CD4-positive, alpha-beta T cell (primary cell): ENCODE measurements around the gene DIS3L2. TPM values are rescaled to one million over a fixed set of nuclear protein-coding genes. Genes with fewer than 3 reads are reported as not detected.

Experiments
- ATAC-seq: fragments of 200-7000 bp; cut with Tn5 transposase; one replicate; pipeline ENCODE4 v1.10.0; 2022; ENCODE audit warnings: mild to moderate bottlenecking; ENCODE audit not compliant: poor library complexity
- CTCF ChIA-PET: fragments of 350-600 bp; sonication (Branson Sonifier 250); formaldehyde crosslinking; loops from one replicate; lab custom pipeline; 2021; ENCODE audit warnings: antibody characterized with exemption, inconsistent platforms; lab: Charles Lee
- POLR2A ChIA-PET: fragments of 350-600 bp; sonication (Branson Sonifier 250); formaldehyde crosslinking; loops from one replicate; lab custom pipeline; 2021; ENCODE audit warnings: antibody characterized with exemption, inconsistent platforms; lab: Charles Lee
- DNase-seq, 14 experiments: peaks; one replicate each; pipeline ENCODE4 v3.0.0-alpha.2; 2013 to 2020; ENCODE audit warnings: mixed read lengths in 2 of 14
- H3K27ac ChIP-seq, 2 donors: one replicate each; pipeline versions ENCODE4 v1.5.1 to v1.7.0; 2013; ENCODE audit warnings: low read length in 2 of 2, low read depth in 1 of 2, mild to moderate bottlenecking in 1 of 2
- H3K27me3 ChIP-seq, 2 experiments: 1 replicate in 1 of 2; 2 replicates in 1 of 2; pipeline versions ENCODE4 v1.6.1 to v1.7.0; 2013; ENCODE audit warnings: low read length in 2 of 2, control low read depth in 1 of 2, mild to moderate bottlenecking in 1 of 2, moderate library complexity in 1 of 2; ENCODE audit not compliant: insufficient read depth in 2 of 2, control insufficient read depth in 1 of 2
- H3K36me3 ChIP-seq: one replicate; pipeline ENCODE4 v1.6.1; 2013; ENCODE audit warnings: low read length, control low read depth; ENCODE audit not compliant: insufficient read depth
- H3K4me1 ChIP-seq: one replicate; pipeline ENCODE4 v1.6.1; 2013; ENCODE audit warnings: low read length, control low read depth; ENCODE audit not compliant: insufficient read depth
- H3K4me3 ChIP-seq: one replicate; pipeline ENCODE4 v1.5.1; 2013; ENCODE audit warnings: mild to moderate bottlenecking, low read length, moderate library complexity
- H3K9me3 ChIP-seq, 2 experiments: 1 replicate in 1 of 2; 2 replicates in 1 of 2; pipeline versions ENCODE4 v1.6.1 to v1.7.0; 2013; ENCODE audit warnings: low read length in 2 of 2, mild to moderate bottlenecking in 2 of 2, control low read depth in 1 of 2, moderate library complexity in 1 of 2; ENCODE audit not compliant: control insufficient read depth in 1 of 2, insufficient read depth in 1 of 2
- H3K27ac Mint-ChIP-seq: one replicate; pipeline ENCODE4 v1.8.0; 2020; ENCODE audit warnings: mixed read lengths
- H3K27me3 Mint-ChIP-seq: one replicate; pipeline ENCODE4 v1.8.0; 2021; ENCODE audit warnings: mixed read lengths
- H3K36me3 Mint-ChIP-seq: one replicate; pipeline ENCODE4 v1.8.0; 2021; ENCODE audit warnings: low read depth, mixed read lengths
- H3K4me1 Mint-ChIP-seq: one replicate; pipeline ENCODE4 v1.8.0; 2021; ENCODE audit warnings: low read depth, mixed read lengths
- H3K4me3 Mint-ChIP-seq: one replicate; pipeline ENCODE4 v1.8.0; 2020; ENCODE audit warnings: mild to moderate bottlenecking, mixed read lengths
- H3K9me3 Mint-ChIP-seq: one replicate; pipeline ENCODE4 v1.8.0; 2020; ENCODE audit warnings: mixed read lengths
- intact Hi-C, 2 experiments: fragments of 100-400 bp; cut with DNase I in 1 of 2; cut with micrococcal nuclease in 1 of 2; formaldehyde crosslinking; loops; one replicate each; pipeline versions ENCODE4 v1.15.1 to v1.9.0; 2023 to 2025; cut with DNase I, micrococcal nuclease
- total RNA-seq, 174 experiments: library from RNA in 2 of 174; stranded (reverse) in 2 of 174; gene quantifications; one replicate each; pipeline ENCODE4 v1.2.3 and lab custom pipeline; 2021 to 2026
- TF ChIP-seq, protein P1 (sequence below): fragments of 200-600 bp; IDR thresholded peaks from one replicate; pipeline ENCODE4 v1.8.0; 2022; ENCODE audit warnings: antibody characterized with exemption, mild to moderate bottlenecking

The DIS3L2 gene
- total RNA-seq, 2 experiments from 2014 or later = 59.8 to 62.9 TPM

DNA sequence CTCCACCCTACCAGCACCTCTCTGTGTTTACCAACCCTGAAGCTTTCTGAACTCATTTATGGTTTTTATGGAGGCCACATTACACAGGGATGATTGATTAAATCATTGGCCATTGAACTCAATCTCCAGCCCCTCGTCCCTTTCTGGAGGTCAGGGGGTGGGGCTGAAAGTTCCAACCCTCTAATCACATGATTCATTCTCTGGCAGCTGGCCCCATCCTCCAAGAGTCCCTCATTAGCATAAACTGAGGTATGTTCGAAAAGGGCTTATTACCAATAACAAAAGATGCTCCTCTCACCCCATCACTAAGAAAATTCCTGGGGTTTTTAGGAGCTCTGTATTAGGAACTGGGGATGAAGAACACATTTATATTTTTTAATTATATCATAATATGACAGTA lies 92.3 kb downstream of the DIS3L2 start:
- Histone ChIP-seq H3K4me1 (no peaks in the 10 kb centered on the region), H3K27ac (no peak overlapping the region), H3K36me3 (peaks cover 4% of the 10 kb centered on the region), H3K4me3 (no peak overlapping the region), H3K27me3 (no peaks in the 10 kb centered on the region), H3K9me3 (no peaks in the 10 kb centered on the region)
- no peak for DNase-seq
- Mint-ChIP-seq H3K36me3 (peaks cover 19% of the 10 kb centered on the region), H3K27me3 (no peaks in the 10 kb centered on the region), H3K27ac (no peak overlapping the region), H3K4me3 (no peak overlapping the region), H3K4me1 (peaks cover 23% of the 10 kb centered on the region), H3K9me3 (peaks cover 3% of the 10 kb centered on the region)
- intact Hi-C loops = no loop called here
- TF ChIP-seq, protein P1, sequence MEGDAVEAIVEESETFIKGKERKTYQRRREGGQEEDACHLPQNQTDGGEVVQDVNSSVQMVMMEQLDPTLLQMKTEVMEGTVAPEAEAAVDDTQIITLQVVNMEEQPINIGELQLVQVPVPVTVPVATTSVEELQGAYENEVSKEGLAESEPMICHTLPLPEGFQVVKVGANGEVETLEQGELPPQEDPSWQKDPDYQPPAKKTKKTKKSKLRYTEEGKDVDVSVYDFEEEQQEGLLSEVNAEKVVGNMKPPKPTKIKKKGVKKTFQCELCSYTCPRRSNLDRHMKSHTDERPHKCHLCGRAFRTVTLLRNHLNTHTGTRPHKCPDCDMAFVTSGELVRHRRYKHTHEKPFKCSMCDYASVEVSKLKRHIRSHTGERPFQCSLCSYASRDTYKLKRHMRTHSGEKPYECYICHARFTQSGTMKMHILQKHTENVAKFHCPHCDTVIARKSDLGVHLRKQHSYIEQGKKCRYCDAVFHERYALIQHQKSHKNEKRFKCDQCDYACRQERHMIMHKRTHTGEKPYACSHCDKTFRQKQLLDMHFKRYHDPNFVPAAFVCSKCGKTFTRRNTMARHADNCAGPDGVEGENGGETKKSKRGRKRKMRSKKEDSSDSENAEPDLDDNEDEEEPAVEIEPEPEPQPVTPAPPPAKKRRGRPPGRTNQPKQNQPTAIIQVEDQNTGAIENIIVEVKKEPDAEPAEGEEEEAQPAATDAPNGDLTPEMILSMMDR = no peak
- no peak for ATAC-seq
- CTCF ChIA-PET = no interaction called here
- POLR2A ChIA-PET = no interaction called here

DNA sequence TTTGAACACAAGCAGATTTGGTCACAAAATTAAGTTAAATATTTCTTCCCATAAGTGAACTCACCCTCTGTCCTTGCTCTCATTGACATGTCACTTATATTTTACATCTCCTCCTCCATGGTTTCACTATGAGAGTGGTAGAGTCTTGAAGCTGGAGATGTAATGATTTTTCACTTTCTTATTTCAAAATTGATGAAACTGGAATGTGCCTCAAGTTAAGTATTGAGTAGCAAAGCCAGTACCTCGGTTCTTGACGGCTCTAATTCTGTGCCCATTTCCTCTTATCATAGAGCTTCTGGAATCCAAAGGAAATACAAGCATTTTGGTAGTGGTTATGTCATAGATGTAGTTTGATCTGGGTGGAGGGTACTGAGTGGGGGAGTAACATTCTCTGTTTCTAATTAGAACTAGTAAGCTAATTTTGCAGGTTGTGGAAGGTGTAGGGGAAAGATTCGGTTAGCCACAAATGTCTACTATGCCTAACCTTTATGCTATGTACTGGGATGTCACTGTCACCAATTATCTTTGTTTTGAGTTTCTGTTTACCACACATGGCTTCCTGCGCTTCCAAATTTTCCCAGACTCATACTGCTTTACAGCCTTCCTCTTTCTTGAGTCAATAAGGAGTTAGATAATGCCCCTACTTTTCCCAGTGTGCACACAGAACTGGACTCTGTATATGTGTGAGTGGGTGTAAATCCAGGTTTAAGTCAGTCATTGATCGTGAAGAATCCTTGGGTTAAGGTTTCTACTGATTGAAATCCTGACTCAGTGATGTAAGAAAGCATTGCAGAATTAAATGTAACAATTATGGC lies 96.8 kb downstream of the DIS3L2 start:
- no peaks in the 10 kb centered on the region for H3K27me3 ChIP-seq
- ChIA-PET POLR2A (no interaction called here), CTCF (interaction anchor here (0.6 kb wide), 1 partner anchor 23 kb away, joined by 3 read pairs; no protein-coding TSS in a partner anchor)
- Mint-ChIP-seq H3K9me3 (peaks cover 3% of the 10 kb centered on the region), H3K4me3 (no peak overlapping the region), H3K27ac (no peak overlapping the region), H3K4me1 (peaks cover 28% of the 10 kb centered on the region), H3K36me3 (peaks cover 15% of the 10 kb centered on the region), H3K27me3 (no peaks in the 10 kb centered on the region)
- DNase-seq (no peak), ATAC-seq (no peak)
- intact Hi-C loops = no loop called here
- H3K36me3 ChIP-seq = peaks cover 4% of the 10 kb centered on the region
- H3K4me1 ChIP-seq = no peaks in the 10 kb centered on the region
- no peak overlapping the region for H3K4me3 ChIP-seq
- H3K27ac ChIP-seq = no peak overlapping the region
- no peaks in the 10 kb centered on the region for H3K9me3 ChIP-seq
- TF ChIP-seq, protein P1 = no peak

DNA sequence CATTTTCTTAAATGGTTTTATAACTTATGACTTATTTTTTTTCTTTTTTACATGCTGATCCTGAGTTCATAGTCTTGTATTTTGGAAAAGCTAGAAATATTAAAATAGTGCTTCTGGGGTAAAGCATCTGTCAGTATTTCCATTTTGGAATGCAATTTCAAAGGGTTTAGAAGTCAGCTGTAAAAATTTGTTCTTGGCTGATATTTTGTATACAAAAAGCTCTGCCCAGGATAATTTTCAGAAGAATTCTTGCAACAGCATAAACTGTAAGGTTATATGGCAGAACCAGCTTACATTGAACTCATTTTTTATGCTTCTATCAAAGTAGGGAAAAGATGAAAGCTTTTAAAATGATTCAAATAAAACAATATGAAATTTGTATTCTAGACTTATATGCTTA lies 97.4 kb downstream of the DIS3L2 start:
- POLR2A ChIA-PET = no interaction called here
- CTCF ChIA-PET = interaction anchor here (0.6 kb wide), 1 partner anchor 23 kb away, joined by 3 read pairs; no protein-coding TSS in a partner anchor

More for the DNA sequence above, 97.4 kb downstream of the DIS3L2 start:
- peaks cover 3% of the 10 kb centered on the region for H3K9me3 Mint-ChIP-seq
- no peaks in the 10 kb centered on the region for H3K36me3 ChIP-seq
- no peaks in the 10 kb centered on the region for H3K27me3 Mint-ChIP-seq
- peaks cover 15% of the 10 kb centered on the region for H3K36me3 Mint-ChIP-seq
- DNase-seq = no peak
- no peak overlapping the region for H3K27ac Mint-ChIP-seq
- H3K4me3 Mint-ChIP-seq = no peak overlapping the region
- no peaks in the 10 kb centered on the region for H3K4me1 ChIP-seq
- peaks cover 28% of the 10 kb centered on the region for H3K4me1 Mint-ChIP-seq
- H3K27ac ChIP-seq = no peak overlapping the region
- TF ChIP-seq, protein P1 = no peak
- no peaks in the 10 kb centered on the region for H3K27me3 ChIP-seq
- no peak overlapping the region for H3K4me3 ChIP-seq
- ATAC-seq = no peak
- intact Hi-C loops = no loop called here
- no peaks in the 10 kb centered on the region for H3K9me3 ChIP-seq
